IMR-90 (cell line): Measurements from ENCODE around the gene PDE6A. TPM values are rescaled to one million over a fixed set of nuclear protein-coding genes. Genes with fewer than 3 reads are reported as not detected.

Experiments used
- ATAC-seq: fragments of 200-7000 bp; cut with Tn5 transposase; 2 replicates; pipeline ENCODE4 v1.9.1; 2020; ENCODE audit warnings: low read depth, mild to moderate bottlenecking, moderate library complexity
- BruUV-seq: library from RNA; stranded (reverse); fragments of 400-500 nt; replicated peaks from 2 replicates; lab custom pipeline; 2021; lab: Mats Ljungman, UMichigan
- CTCF ChIA-PET: fragments of 300-600 bp; formaldehyde crosslinking; extraction: SDS; loops from one replicate; lab custom pipeline; 2021; ENCODE audit warnings: antibody characterized with exemption; lab: Yijun Ruan, JAX
- POLR2A ChIA-PET: fragments of 300-600 bp; sonication (Branson Sonifier 250); formaldehyde crosslinking; loops from one replicate; lab custom pipeline; 2022; ENCODE audit warnings: antibody characterized with exemption; ENCODE audit not compliant: unreplicated experiment; lab: Charles Lee
- DNase-seq: peaks from one replicate; pipeline ENCODE4 v3.0.0; 2013
- H2AFZ ChIP-seq: replicated peaks from 2 replicates; pipeline ENCODE3; 2013; ENCODE audit warnings: low read length, mild to moderate bottlenecking; ENCODE audit not compliant: poor library complexity
- H2AK5ac ChIP-seq: 2 replicates; pipeline ENCODE4 v1.6.1; 2013; ENCODE audit warnings: low read depth, low read length, inconsistent platforms
- H2AK9ac ChIP-seq: replicated peaks from 2 replicates; pipeline ENCODE3; 2013; ENCODE audit warnings: mild to moderate bottlenecking, low read depth, low read length, moderate library complexity; ENCODE audit not compliant: poor library complexity
- H2BK120ac ChIP-seq: 2 replicates; pipeline ENCODE4 v1.6.1; 2013; ENCODE audit warnings: low read depth, low read length, inconsistent platforms
- H2BK15ac ChIP-seq: 3 replicates; pipeline ENCODE4 v1.6.1; 2013; ENCODE audit warnings: low read depth, low read length, inconsistent platforms
- H2BK20ac ChIP-seq: 2 replicates; pipeline ENCODE4 v1.6.1; 2013; ENCODE audit warnings: low read depth, mild to moderate bottlenecking, inconsistent platforms, low read length, moderate library complexity
- H2BK5ac ChIP-seq: 2 replicates; pipeline ENCODE4 v1.6.1; 2013; ENCODE audit warnings: mild to moderate bottlenecking, low read depth, low read length, inconsistent platforms; ENCODE audit not compliant: poor library complexity, severe bottlenecking
- H3K14ac ChIP-seq: replicated peaks from 2 replicates; pipeline ENCODE4 v1.6.1; 2013; ENCODE audit warnings: low read depth, low read length, inconsistent platforms
- H3K18ac ChIP-seq: 2 replicates; pipeline ENCODE4 v1.6.1; 2013; ENCODE audit warnings: low read depth, low read length, control low read depth
- H3K23ac ChIP-seq: 2 replicates; pipeline ENCODE4 v1.6.1; 2013; ENCODE audit warnings: low read depth, low read length, inconsistent platforms
- H3K27ac ChIP-seq: 2 replicates; pipeline ENCODE4 v1.5.1; 2013; ENCODE audit warnings: mild to moderate bottlenecking, control low read depth, low read length; ENCODE audit not compliant: insufficient read depth
- H3K27me3 ChIP-seq: 2 replicates; pipeline ENCODE4 v1.6.1; 2013; ENCODE audit warnings: low read length; ENCODE audit not compliant: control insufficient read depth, insufficient read depth
- H3K36me3 ChIP-seq: 2 replicates; pipeline ENCODE4 v1.6.1; 2013; ENCODE audit warnings: low read length, mixed read lengths; ENCODE audit not compliant: control insufficient read depth, insufficient read depth
- H3K4ac ChIP-seq: 2 replicates; pipeline ENCODE4 v1.6.1; 2013; ENCODE audit warnings: low read depth, low read length, inconsistent platforms
- H3K4me1 ChIP-seq: 2 replicates; pipeline ENCODE4 v1.6.1; 2013; ENCODE audit warnings: low read length, mixed read lengths; ENCODE audit not compliant: control insufficient read depth, insufficient read depth
- H3K4me2 ChIP-seq: 2 replicates; pipeline ENCODE4 v1.6.1; 2013; ENCODE audit warnings: low read depth, mild to moderate bottlenecking, control low read depth, low read length, moderate library complexity
- H3K4me3 ChIP-seq: 2 replicates; pipeline ENCODE4 v1.5.1; 2013; ENCODE audit warnings: low read depth, mild to moderate bottlenecking, control low read depth, low read length, moderate library complexity; ENCODE audit not compliant: insufficient read depth
- H3K56ac ChIP-seq: 2 replicates; pipeline ENCODE4 v1.6.1; 2013; ENCODE audit warnings: low read length, inconsistent platforms; ENCODE audit not compliant: insufficient read depth; ENCODE audit errors: extremely low read depth
- H3K79me1 ChIP-seq, 2 experiments: 2 replicates each; pipeline ENCODE4 v1.6.1; 2013; ENCODE audit warnings: low read length in 2 of 2, inconsistent platforms in 1 of 2, low read depth in 1 of 2
- H3K9ac ChIP-seq: 2 replicates; pipeline ENCODE4 v1.6.1; 2013; ENCODE audit warnings: low read depth, low read length, control low read depth
- H3K9me1 ChIP-seq: 2 replicates; pipeline ENCODE4 v1.6.1; 2013; ENCODE audit warnings: low read length, inconsistent platforms; ENCODE audit not compliant: insufficient read depth
- H3K9me3 ChIP-seq: 2 replicates; pipeline ENCODE4 v1.6.1; 2013; ENCODE audit warnings: low read length; ENCODE audit not compliant: control insufficient read depth, insufficient read depth
- H4K20me1 ChIP-seq: 2 replicates; pipeline ENCODE4 v1.6.1; 2013; ENCODE audit warnings: low read length, inconsistent platforms; ENCODE audit not compliant: insufficient read depth
- H4K5ac ChIP-seq: 2 replicates; pipeline ENCODE4 v1.6.1; 2013; ENCODE audit warnings: mild to moderate bottlenecking, low read depth, low read length, control low read depth
- H4K8ac ChIP-seq, 2 experiments: 2 replicates each; pipeline ENCODE4 v1.6.1; 2013; ENCODE audit warnings: low read depth in 2 of 2, low read length in 2 of 2, control low read depth in 1 of 2, inconsistent platforms in 1 of 2
- H4K91ac ChIP-seq: 2 replicates; pipeline ENCODE4 v1.6.1; 2013; ENCODE audit warnings: low read depth, low read length, inconsistent platforms; ENCODE audit not compliant: insufficient read depth
- CHD1 ChIP-seq: IDR thresholded peaks from 2 replicates; pipeline ENCODE4 v1.6.1; 2012; ENCODE audit warnings: low read depth, low read length, improper control_type of control experiment
- MAFK ChIP-seq: IDR thresholded peaks from 2 replicates; pipeline ENCODE4 v1.6.1; 2012; ENCODE audit warnings: low read depth, low read length, improper control_type of control experiment
- MXI1 ChIP-seq: IDR thresholded peaks from 2 replicates; pipeline ENCODE4 v1.6.1; 2012; ENCODE audit warnings: low read depth, mild to moderate bottlenecking, low read length, moderate library complexity, borderline replicate concordance
- NFE2L2 ChIP-seq: fragments of 150-350 bp; IDR thresholded peaks from 2 replicates; pipeline ENCODE4 v1.6.1; 2016; ENCODE audit warnings: low read depth, mild to moderate bottlenecking, low read length
- POLR2A ChIP-seq: IDR thresholded peaks from 2 replicates; pipeline ENCODE4 v1.6.1; 2012; ENCODE audit warnings: mild to moderate bottlenecking, low read depth, low read length
- dilution Hi-C: fragments of 300-500 bp; cut with HindIII; formaldehyde crosslinking; loops from one replicate; pipeline ENCODE4 v1.14.3; 2018; ENCODE audit warnings: low sequenced_read_pairs; ENCODE audit not compliant: unreplicated experiment
- in situ Hi-C: fragments of 300-500 bp; cut with MboI; formaldehyde crosslinking; loops from 3 replicates; pipeline ENCODE4 v1.14.3; 2019; ENCODE audit warnings: low sequenced_read_pairs, inconsistent platforms, mixed read lengths
- intact Hi-C: fragments of 100-400 bp; cut with micrococcal nuclease; formaldehyde crosslinking; loops from 2 replicates; pipeline ENCODE4 v1.10.0; 2022
- polyA plus RNA-seq, 3 experiments: library from polyadenylated mRNA; depleted of rRNA; stranded (reverse); fragments of >200 nt; gene quantifications; 2 replicates each; pipeline ENCODE4 v1.2.3, GENCODE V29; 2012; ENCODE audit warnings: low replicate concordance in 1 of 3
- total RNA-seq: library from RNA; depleted of rRNA; stranded (reverse); fragments of >200 nt; gene quantifications from 2 replicates; pipeline ENCODE4 v1.2.3, GENCODE V29; 2012
- TF ChIP-seq, protein P1 (sequence below): fragments of 150-350 bp; IDR thresholded peaks from 2 replicates; pipeline ENCODE4 v1.6.1; 2017; ENCODE audit warnings: mild to moderate bottlenecking, antibody characterized with exemption, low read length, low read depth
- TF ChIP-seq, protein P2 (sequence below): fragments of 150-350 bp; IDR thresholded peaks from 2 replicates; pipeline ENCODE4 v1.6.1; 2016; ENCODE audit warnings: low read depth, mild to moderate bottlenecking, low read length, moderate library complexity, borderline replicate concordance

PDE6A gene
- total and polyA plus RNA-seq, 2 of the 4 experiments (the other 2 are of a cell fraction), result not detected

DNA sequence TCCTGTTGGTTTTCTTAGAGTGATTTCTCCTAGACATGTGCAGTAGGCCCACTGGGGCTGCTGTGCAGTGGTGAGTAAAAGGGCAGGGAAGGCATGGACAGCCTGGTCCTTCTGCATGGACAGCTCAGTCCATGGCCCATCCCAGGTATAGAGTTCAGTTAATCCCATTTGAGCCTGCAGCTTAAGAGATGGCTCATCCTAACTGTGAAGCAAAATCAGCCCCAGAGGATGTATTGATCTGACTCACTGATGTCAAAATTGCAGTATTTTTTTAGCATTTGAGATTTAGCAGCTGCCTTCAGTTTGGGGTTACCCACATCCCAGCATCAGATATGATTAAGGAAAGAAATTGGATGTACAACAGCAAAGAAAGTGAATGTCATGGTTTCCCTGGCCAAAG lies 93.4 kb downstream of the PDE6A start:
- Histone ChIP-seq H4K20me1 (no peaks in the 10 kb centered on the region), H3K4me3 (no peak overlapping the region), H2BK15ac (no peak overlapping the region), H2BK5ac (no peak overlapping the region), H3K36me3 (no peaks in the 10 kb centered on the region), H3K27me3 (peaks cover 33% of the 10 kb centered on the region), H4K8ac (no peak overlapping the region), H2BK120ac (no peak overlapping the region), H3K9me3 (no peaks in the 10 kb centered on the region), H2BK20ac (no peak overlapping the region), H3K23ac (no peak overlapping the region), H4K5ac (no peak overlapping the region), H2AK9ac (no peak overlapping the region), H4K91ac (no peak overlapping the region), H3K14ac (no peak overlapping the region), H3K79me1 (no peaks in the 10 kb centered on the region), H3K9me1 (no peaks in the 10 kb centered on the region), H3K4ac (no peak overlapping the region), H3K18ac (no peak overlapping the region), H3K27ac (no peak overlapping the region), H2AK5ac (no peak overlapping the region), H3K4me1 (peaks cover 2% of the 10 kb centered on the region; the same call in 1 of the 2 replicates), H2AFZ (no peak overlapping the region), H3K4me2 (no peak overlapping the region), H3K56ac (no peak overlapping the region), H3K9ac (no peak overlapping the region)
- BruUV-seq, result no TSS peak
- in situ Hi-C loops (no loop called here), intact Hi-C loops (loop anchor here (5.0 kb wide), 1 partner anchor 111 kb away; the partner anchor contains the start of gene SLC26A2), dilution Hi-C loops (no loop called here)
- ATAC-seq (no peak), DNase-seq (no peak)
- ChIA-PET POLR2A (no interaction called here), CTCF (interaction anchor here (0.7 to 1.4 kb wide), 2 partner anchors 24 to 111 kb away, joined by 3 to 5 read pairs; no protein-coding TSS in a partner anchor)
- TF ChIP-seq MXI1 (no peak), CHD1 (no peak), MAFK (no peak), POLR2A (no peak), NFE2L2 (no peak)
- TF ChIP-seq, protein P1, sequence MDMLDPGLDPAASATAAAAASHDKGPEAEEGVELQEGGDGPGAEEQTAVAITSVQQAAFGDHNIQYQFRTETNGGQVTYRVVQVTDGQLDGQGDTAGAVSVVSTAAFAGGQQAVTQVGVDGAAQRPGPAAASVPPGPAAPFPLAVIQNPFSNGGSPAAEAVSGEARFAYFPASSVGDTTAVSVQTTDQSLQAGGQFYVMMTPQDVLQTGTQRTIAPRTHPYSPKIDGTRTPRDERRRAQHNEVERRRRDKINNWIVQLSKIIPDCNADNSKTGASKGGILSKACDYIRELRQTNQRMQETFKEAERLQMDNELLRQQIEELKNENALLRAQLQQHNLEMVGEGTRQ, result no peak
- TF ChIP-seq, protein P2, sequence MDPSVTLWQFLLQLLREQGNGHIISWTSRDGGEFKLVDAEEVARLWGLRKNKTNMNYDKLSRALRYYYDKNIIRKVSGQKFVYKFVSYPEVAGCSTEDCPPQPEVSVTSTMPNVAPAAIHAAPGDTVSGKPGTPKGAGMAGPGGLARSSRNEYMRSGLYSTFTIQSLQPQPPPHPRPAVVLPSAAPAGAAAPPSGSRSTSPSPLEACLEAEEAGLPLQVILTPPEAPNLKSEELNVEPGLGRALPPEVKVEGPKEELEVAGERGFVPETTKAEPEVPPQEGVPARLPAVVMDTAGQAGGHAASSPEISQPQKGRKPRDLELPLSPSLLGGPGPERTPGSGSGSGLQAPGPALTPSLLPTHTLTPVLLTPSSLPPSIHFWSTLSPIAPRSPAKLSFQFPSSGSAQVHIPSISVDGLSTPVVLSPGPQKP, result no peak
